ENCODE data around the gene S100A8. TPM values are rescaled to one million over a fixed set of nuclear protein-coding genes. Genes with fewer than 3 reads are reported as not detected.

Gene S100A8
- total RNA-seq, 1 experiment from 2014 or later, result 1.4 TPM

DNA sequence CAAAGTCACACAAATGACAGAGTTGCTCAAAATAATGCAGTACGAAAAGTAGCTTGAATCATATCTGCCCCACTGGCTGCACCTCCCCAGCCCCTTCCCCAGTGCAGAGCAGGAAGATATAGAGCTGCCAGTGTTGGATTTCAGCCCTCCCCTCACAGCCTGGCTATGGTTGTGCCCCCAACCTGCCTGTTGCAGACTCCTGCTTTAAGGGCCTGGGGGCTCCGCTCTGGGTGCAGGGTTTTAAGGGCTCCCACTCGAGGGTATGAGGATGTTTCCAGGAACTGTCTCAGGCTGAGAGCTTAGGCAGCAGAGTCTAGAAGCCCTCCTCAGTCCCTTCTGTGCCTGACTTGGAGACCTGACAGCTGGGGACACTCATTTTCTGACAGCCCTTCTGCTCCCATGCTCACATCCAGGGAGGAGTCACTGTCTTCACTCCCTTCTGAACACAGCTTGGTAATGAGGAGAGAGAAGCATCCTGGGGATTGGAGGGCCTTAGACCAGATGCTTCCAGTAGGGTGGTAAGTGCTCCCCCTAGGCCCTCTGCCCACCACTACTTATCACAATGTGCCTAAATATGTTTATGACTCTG lies 28.6 kb downstream of the S100A8 start:
- DNase-seq (ENCODE audit: low read depth, low spot score) (no peak), ATAC-seq (no peak)
- ChIA-PET CTCF (interaction anchor here (1.4 kb wide), 1 partner anchor 10 kb away, joined by 3 read pairs; no protein-coding TSS in a partner anchor), RAD21 (ENCODE audit: low non-redundant PET in 1 of 2, low total read pairs in 2 of 2, uncharacterized antibody in 2 of 2, unreplicated experiment in 2 of 2) (no interaction called here), POLR2A (no interaction called here)
- no peaks in the 10 kb centered on the region for H3K4me1 ChIP-seq (ENCODE audit: control insufficient read depth in 1 of 2, insufficient read depth in 2 of 2, low read length in 2 of 2)
- H3K9me3 ChIP-seq (ENCODE audit: control insufficient read depth in 1 of 2, insufficient read depth in 1 of 2, low read depth in 1 of 2, low read length in 2 of 2), result no peaks in the 10 kb centered on the region
- no peak overlapping the region for H3K4me2 ChIP-seq (ENCODE audit: low read length)
- intact Hi-C loops (cut with micrococcal nuclease), result no loop called here
- no peaks in the 10 kb centered on the region for H3K79me2 ChIP-seq (ENCODE audit: insufficient read depth, low read length)
- peaks cover 27% of the 10 kb centered on the region for H3K27me3 ChIP-seq (ENCODE audit: insufficient read depth, low read length)
- H3K27ac ChIP-seq (ENCODE audit: low read depth, low read length), result no peak overlapping the region
- TF ChIP-seq EGR1 (IDR thresholded peaks at IDR 0.05; ENCODE audit: low read depth) (no peak), FOSL1 (IDR thresholded peaks at IDR 0.05; ENCODE audit: low read depth) (no peak), ELF1 (IDR thresholded peaks at IDR 0.05; ENCODE audit: borderline replicate concordance, low read depth) (no peak)
- TF ChIP-seq, protein P1, sequence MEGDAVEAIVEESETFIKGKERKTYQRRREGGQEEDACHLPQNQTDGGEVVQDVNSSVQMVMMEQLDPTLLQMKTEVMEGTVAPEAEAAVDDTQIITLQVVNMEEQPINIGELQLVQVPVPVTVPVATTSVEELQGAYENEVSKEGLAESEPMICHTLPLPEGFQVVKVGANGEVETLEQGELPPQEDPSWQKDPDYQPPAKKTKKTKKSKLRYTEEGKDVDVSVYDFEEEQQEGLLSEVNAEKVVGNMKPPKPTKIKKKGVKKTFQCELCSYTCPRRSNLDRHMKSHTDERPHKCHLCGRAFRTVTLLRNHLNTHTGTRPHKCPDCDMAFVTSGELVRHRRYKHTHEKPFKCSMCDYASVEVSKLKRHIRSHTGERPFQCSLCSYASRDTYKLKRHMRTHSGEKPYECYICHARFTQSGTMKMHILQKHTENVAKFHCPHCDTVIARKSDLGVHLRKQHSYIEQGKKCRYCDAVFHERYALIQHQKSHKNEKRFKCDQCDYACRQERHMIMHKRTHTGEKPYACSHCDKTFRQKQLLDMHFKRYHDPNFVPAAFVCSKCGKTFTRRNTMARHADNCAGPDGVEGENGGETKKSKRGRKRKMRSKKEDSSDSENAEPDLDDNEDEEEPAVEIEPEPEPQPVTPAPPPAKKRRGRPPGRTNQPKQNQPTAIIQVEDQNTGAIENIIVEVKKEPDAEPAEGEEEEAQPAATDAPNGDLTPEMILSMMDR (IDR thresholded peaks at IDR 0.05 in 2 of 3, conservative IDR thresholded peaks at IDR 0.05 in 1 of 3; ENCODE audit: borderline replicate concordance in 1 of 3, insufficient read depth in 1 of 3, low read depth in 2 of 3, low read length in 2 of 3), result no peak
- H3K9ac ChIP-seq (ENCODE audit: low read length), result no peak overlapping the region
- no peaks in the 10 kb centered on the region for H3K36me3 ChIP-seq (ENCODE audit: control insufficient read depth in 1 of 2, insufficient read depth in 2 of 2, low read length in 2 of 2)
- H4K20me1 ChIP-seq (ENCODE audit: insufficient read depth), result no peaks in the 10 kb centered on the region
- no peak overlapping the region for H3K4me3 ChIP-seq (replicated peaks in 1 of 2; ENCODE audit: low read depth in 1 of 2, low read length in 2 of 2)
- H2AFZ ChIP-seq (ENCODE audit: low read depth, low read length, poor library complexity, severe bottlenecking), result no peak overlapping the region
- H3K9me2 ChIP-seq (ENCODE audit: insufficient read depth), result no peaks in the 10 kb centered on the region
- BruUV-seq (replicated peaks), result no TSS peak

DNA sequence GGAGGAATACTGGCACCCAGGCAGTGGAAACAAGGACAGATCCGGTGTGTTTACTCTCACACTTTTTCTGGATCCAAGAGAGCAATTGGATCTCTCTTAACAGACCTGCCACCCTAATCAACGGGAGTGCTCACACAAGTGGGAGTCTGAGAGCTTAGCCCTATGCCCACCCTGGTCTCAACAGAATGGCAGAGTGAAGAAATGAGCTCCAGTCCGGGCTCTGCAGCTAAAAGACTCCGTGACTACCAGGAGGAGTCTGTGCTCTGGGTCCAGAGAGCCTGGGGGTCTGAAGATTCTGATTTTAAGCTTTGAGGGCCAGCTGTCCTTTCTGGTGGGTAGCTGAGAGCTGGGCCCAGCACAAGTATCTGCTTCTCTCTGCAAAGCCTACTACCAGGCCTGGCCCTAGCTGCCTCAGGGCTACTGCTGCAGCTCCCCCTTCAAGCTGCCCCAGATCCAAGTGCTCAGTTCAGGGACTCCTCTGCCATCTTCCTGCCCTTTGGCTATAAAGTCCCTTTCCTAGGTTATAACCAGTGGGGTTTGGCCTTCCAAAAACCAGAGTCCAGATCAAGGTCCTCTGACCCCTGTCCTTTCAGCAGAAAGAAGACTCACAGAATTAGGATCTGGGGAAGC lies 29.3 kb downstream of the S100A8 start:
- no peak overlapping the region for H3K27ac ChIP-seq (ENCODE audit: low read depth, low read length)
- BruUV-seq (replicated peaks), result no TSS peak
- POLR2A ChIA-PET, result no interaction called here
- intact Hi-C loops (cut with micrococcal nuclease), result no loop called here
- H3K9me2 ChIP-seq (ENCODE audit: insufficient read depth), result no peaks in the 10 kb centered on the region
- no peaks in the 10 kb centered on the region for H3K79me2 ChIP-seq (ENCODE audit: insufficient read depth, low read length)
- no peak overlapping the region for H3K9ac ChIP-seq (ENCODE audit: low read length)
- H3K4me2 ChIP-seq (ENCODE audit: low read length), result no peak overlapping the region
- no peak overlapping the region for H2AFZ ChIP-seq (ENCODE audit: low read depth, low read length, poor library complexity, severe bottlenecking)
- no peaks in the 10 kb centered on the region for H3K9me3 ChIP-seq (ENCODE audit: control insufficient read depth in 1 of 2, insufficient read depth in 1 of 2, low read depth in 1 of 2, low read length in 2 of 2)
- H3K4me1 ChIP-seq (ENCODE audit: control insufficient read depth in 1 of 2, insufficient read depth in 2 of 2, low read length in 2 of 2), result no peaks in the 10 kb centered on the region
- ATAC-seq, result no peak
- no peak for DNase-seq (ENCODE audit: low read depth, low spot score)
- RAD21 ChIA-PET (ENCODE audit: low non-redundant PET in 1 of 2, low total read pairs in 2 of 2, uncharacterized antibody in 2 of 2, unreplicated experiment in 2 of 2), result no interaction called here
- no peak overlapping the region for H3K4me3 ChIP-seq (replicated peaks in 1 of 2; ENCODE audit: low read depth in 1 of 2, low read length in 2 of 2)
- H3K27me3 ChIP-seq (ENCODE audit: insufficient read depth, low read length), result peaks cover 25% of the 10 kb centered on the region
- H4K20me1 ChIP-seq (ENCODE audit: insufficient read depth), result no peaks in the 10 kb centered on the region
- CTCF ChIA-PET, result interaction anchor here (1.4 kb wide), 1 partner anchor 9 kb away, joined by 3 read pairs; no protein-coding TSS in a partner anchor
- H3K36me3 ChIP-seq (ENCODE audit: control insufficient read depth in 1 of 2, insufficient read depth in 2 of 2, low read length in 2 of 2), result no peaks in the 10 kb centered on the region
- no peak for TF ChIP-seq ZFX (IDR thresholded peaks at IDR 0.05)
- TF ChIP-seq SP1 (IDR thresholded peaks at IDR 0.05; ENCODE audit: low read depth), result no peak
- no peak for TF ChIP-seq TCF7L2 (IDR thresholded peaks at IDR 0.05; ENCODE audit: borderline replicate concordance, extremely low read depth, insufficient read depth, insufficient read length)
- TF ChIP-seq, protein P2, sequence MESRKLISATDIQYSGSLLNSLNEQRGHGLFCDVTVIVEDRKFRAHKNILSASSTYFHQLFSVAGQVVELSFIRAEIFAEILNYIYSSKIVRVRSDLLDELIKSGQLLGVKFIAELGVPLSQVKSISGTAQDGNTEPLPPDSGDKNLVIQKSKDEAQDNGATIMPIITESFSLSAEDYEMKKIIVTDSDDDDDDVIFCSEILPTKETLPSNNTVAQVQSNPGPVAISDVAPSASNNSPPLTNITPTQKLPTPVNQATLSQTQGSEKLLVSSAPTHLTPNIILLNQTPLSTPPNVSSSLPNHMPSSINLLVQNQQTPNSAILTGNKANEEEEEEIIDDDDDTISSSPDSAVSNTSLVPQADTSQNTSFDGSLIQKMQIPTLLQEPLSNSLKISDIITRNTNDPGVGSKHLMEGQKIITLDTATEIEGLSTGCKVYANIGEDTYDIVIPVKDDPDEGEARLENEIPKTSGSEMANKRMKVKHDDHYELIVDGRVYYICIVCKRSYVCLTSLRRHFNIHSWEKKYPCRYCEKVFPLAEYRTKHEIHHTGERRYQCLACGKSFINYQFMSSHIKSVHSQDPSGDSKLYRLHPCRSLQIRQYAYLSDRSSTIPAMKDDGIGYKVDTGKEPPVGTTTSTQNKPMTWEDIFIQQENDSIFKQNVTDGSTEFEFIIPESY (IDR thresholded peaks at IDR 0.05; ENCODE audit: extremely low read depth, insufficient replicate concordance, low read length), result no peak
- TF ChIP-seq ELF1 (IDR thresholded peaks at IDR 0.05; ENCODE audit: borderline replicate concordance, low read depth), result no peak
- no peak for TF ChIP-seq EZH2phosphoT487 (IDR thresholded peaks at IDR 0.05; ENCODE audit: borderline replicate concordance)
- TF ChIP-seq EZH2 (IDR thresholded peaks at IDR 0.05), result no peak
- no peak for TF ChIP-seq CEBPB (IDR thresholded peaks at IDR 0.05; ENCODE audit: low read depth)
- TF ChIP-seq JUND (IDR thresholded peaks at IDR 0.05), result no peak
- no peak for TF ChIP-seq CBX3 (IDR thresholded peaks at IDR 0.05; ENCODE audit: low read depth)
- no peak for TF ChIP-seq SIN3A (IDR thresholded peaks at IDR 0.05; ENCODE audit: low read depth)
- no peak for TF ChIP-seq YY1 (IDR thresholded peaks at IDR 0.05; ENCODE audit: extremely low read depth, insufficient replicate concordance, low read depth, low read length)
- no peak for TF ChIP-seq SRF (IDR thresholded peaks at IDR 0.05; ENCODE audit: low read depth)
- no peak for TF ChIP-seq POLR2AphosphoS5 (IDR thresholded peaks at IDR 0.05; ENCODE audit: low read depth, low read length)
- no peak for TF ChIP-seq ZNF274 (IDR thresholded peaks at IDR 0.05; ENCODE audit: low read depth, low read length)

Measured in HCT116 (cell line).